HL-60/S4 treated with phorbol 12-myristate 13-acetate at 8.2 ng/mL for 4 days and 3 days (cell line): Measurements from ENCODE around the gene IKZF1.

ENCODE experiments used
- in situ Hi-C: fragments of 300-500 bp; cut with MboI; formaldehyde crosslinking; loops from 2 replicates; pipeline ENCODE4 v1.15.0; 2022; ENCODE audit warnings: low sequenced_read_pairs

The IKZF1 gene

DNA sequence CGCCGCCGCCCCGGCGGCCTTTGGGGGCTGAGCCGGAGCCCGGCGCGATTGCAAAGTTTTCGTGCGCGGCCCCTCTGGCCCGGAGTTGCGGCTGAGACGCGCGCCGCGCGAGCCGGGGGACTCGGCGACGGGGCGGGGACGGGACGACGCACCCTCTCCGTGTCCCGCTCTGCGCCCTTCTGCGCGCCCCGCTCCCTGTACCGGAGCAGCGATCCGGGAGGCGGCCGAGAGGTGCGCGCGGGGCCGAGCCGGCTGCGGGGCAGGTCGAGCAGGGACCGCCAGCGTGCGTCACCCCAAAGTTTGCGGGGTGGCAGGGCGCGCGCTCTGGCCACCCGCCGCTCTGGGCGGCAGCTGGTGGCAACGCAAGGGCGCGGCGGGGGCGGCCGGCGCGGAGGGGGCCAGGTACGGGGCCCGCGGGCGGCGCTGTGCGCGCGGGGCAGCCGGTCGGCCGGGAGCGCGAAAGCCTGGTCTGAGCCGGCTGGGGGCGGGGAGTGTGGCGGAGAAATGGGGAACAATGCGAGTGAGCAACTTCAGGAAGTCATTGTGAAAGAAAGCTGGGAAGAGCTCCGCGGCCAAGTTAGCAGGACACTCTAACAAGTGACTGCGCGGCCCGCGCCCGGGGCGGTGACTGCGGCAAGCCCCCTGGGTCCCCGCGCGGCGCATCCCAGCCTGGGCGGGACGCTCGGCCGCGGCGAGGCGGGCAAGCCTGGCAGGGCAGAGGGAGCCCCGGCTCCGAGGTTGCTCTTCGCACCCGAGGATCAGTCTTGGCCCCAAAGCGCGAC is at the start of gene IKZF1:
Gene IKZF1, plus strand, starts transcription at position 588 of the 782 bp plus-strand sequence. CDS start 14,346 bp downstream, outside the sequence.
- in situ Hi-C loops: no loop called here

DNA sequence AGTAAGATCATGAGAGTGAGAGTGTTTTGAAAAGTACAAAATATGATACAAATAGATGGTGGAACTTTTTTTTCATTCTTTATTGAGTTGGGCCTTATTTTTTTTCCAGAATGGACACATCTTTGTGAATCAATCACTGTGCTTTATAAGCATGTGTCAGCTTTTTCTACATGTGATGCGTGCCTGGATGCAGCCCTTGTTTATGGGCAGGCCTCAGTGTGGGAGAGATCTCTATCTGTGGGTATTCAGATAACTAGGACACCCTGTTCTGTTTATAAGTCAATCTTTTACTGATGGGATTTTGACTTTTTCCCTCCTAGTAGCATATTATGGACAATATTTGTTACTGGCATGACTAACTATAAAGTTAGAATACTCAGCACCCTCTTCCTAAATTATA is 42.9 kb upstream of the IKZF1 start:
- in situ Hi-C loops: no loop called here

DNA sequence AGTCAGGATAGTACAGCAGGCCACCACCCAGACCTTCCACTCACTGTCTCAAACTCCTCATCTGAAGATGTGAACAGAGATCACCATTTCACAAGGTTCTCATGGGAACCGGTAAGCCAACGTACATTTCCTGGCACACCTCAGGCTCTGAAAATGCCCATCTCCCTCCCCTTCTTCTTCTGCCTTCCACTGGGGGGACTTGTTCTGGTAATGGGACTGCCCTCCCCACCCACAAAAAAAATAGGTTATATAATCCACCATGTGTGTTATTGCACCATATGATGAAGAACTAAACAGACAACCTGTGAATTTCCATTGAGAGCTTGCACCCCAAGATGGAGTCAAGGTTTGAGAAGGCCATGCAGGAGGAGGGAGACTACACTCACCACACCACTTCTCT is 42.1 kb upstream of the IKZF1 start:
- in situ Hi-C loops: no loop called here

DNA sequence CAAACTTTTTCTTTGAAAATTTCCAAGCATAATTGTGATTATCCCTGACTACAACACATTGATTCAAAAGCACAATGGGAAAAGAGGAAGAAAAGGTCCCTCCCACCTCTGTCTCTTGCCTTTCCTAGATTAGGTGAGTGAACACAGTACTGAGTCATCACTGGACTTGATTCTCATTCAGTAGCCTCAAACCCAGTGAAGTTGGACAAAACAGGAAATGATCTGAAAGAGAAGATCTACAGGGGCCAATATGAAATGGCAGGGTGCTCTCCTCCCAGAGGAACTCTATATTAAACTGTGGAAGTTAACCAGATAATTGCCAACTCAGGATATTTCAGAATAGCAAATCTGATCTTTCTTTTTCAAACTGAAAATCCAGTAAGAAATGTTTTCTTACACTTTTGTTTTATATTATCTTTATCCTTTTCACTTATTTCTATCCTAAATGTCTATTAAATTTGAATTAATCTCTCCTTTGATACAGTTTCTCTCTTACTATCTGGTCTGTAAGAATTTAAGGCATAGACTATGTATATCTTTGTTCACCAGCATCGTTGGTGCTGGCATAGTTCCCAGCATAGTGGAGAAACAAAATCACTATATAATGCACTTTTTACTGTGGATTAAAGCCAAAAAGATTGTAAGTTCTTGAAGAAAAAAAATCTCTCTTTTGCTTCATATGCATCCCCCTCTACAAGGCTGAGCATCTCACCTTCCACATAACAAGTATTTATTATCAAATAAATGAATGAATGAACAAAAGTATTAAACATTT is 41.4 kb upstream of the IKZF1 start:
- in situ Hi-C loops: no loop called here

DNA sequence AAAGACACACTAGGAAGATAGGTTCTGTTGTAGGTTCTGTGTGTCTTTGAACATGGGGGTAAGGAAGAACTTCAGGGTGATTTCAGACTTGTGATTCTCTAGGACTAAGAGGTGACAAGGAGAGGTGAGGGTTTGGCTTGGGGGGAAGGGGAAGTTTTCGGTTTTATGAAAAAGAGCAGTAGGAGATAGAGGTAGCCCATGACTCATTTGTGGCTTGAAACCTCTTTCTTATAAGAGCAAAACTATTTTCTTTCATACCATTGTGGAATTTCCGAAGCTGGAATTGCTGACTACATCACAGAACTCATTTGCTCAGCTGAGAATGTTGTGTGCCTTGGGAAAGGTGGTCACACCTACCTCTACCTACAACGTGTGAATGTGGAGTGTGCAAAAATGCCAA is 39.6 kb upstream of the IKZF1 start:
- in situ Hi-C loops: no loop called here

DNA sequence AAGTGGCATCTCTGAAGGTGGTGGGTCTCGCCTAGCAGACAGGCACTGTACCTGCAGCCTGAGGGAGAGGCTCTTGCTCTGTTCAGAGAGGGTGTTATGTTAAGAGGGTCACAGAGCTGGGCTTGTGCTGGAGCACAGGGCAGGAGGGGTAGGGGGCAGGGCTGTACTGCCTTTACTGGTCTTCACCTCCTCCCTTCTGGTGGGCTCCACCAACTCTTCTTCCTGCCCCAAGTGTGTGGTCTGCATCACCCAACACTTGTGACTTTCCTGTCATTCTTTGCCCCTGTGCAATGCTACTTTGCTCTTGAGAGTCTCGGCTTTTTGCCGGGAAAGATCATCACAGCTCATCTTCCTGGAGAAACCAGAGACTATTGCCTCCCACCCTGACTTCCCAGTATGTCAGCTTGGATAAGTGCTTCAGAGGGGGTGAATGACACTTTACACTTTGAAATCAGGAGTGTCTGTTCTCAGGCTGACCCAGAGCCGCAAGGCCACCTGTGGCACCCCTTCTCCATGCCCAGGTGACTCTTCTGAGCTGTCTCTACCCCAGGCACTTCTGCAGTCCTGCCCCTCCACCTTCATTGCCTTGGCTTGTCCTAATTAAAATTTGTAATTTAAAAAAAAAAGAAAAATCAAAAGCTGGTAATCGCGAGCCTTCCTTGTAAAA is 38.4 kb upstream of the IKZF1 start:
- in situ Hi-C loops: no loop called here

DNA sequence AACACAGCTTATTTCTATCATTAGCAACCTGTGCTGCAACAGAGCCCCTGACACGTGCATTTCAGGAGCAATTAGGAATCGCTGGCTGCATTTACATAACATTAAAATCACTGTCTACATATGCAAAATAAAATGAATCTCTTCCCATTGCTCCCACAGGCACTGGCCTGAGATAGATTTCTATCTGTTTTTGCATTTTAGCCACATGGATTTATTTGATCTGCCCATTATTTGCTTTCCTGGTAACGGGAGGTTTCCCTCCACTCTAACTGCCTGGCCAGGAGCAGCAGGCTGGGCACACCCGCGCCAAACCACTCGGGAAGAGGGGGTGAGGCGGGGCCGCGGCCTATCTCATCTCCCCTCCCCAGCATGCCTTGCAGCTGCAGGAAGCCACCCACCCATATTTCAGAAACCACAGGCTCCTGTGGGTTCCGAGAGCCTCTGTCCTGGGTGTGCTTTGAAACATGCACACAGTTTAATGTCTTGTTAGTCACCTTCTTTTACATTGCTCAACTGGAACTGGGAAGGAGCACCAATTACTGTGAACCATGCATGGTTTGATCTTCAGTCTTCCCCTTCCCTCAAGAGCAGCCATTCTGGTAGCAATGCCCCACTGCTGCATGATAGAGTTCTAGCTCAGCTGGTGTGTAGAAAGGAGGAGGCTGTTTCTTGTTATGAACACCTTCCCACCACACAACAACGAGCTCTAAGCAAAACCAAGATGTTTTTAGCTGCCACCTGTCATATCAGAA is 37.7 kb upstream of the IKZF1 start:
- in situ Hi-C loops: no loop called here

DNA sequence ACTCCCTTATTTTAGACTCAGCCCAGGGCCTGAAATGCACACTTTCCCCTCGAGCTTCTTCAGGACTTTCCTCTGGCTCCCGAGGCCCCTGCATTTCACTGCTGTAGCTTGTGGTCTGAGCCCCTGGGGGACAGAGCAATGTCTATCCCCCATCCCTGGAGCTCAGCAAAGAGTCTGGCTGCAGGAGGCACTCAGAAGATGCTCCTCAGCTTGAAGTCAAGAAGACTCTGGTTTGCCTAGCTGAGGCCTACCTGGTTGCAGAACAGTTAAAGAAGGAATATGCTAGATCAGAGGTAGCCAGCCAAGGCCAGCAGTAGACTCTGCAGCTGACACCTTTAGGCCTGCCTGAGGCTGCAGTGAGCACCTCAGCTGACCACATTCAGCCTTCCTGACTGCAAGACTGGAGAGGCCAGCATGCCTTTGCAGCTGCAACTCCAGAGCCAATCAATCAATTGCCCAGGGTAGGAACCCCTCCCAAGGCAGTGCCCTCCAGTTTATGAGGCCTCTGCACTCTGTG is 36.9 kb upstream of the IKZF1 start:
- in situ Hi-C loops: no loop called here

DNA sequence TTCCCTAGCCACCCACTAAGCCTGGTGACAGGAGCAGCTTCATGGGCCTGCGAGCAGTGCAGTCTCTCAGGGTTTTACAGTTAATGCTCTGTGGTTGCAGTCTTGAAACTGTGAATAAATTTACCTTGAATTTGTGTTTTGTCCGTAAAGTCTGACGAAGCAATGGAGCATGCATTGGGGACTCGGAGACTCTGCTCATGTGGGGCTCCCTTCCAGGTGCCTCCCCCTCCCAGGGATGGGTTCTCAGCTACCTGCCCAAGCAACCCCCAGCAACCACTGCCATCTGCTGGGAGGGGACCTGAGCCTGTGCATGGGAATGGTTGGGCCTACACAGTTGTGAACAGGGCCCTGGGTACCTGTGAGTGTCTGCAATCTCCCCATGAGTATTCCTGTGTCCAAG is 36.3 kb upstream of the IKZF1 start:
- in situ Hi-C loops: no loop called here

DNA sequence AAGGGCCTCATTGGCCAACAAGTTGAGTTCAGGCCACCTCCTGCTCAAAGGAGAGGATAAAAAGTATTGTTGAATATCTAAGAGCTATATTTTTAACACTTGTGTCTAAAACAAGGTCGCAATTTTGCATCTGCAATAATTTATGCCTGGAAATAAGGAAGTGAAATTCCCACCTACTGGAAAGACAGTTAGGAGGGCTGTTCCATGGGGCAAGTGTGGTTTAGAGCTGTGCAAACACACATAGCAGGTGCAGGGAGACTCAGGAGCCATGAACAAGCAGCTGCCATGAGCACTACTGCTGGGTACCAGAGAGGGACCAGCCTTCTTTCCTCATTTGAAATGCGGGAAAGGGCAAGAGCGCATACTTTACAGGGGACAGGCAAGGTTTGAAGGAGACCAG is 35.5 kb upstream of the IKZF1 start:
- in situ Hi-C loops: no loop called here

DNA sequence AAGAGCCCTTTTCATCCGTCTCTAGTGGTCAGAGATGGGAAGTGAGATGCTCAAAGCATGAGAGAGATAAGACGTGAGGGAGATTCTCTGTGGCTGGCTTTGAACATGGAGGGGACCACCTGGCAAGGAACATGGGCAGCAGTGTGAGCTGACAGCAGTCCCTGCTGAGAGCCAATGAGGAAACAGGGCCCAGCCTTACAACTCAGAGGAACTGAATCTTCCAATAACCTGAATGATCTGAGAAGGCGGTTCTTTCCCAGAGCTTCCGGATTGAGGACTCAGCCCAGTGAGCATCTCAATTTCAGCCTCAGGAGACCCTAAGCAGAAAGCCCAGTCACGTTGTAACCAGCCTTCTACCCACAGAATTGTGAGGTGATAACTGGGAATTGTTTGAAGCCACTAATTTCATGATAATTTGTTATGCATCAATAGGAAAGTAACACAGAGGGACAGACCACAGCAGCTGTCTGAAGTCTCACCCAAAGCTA is 33.9 kb upstream of the IKZF1 start:
- in situ Hi-C loops: no loop called here

DNA sequence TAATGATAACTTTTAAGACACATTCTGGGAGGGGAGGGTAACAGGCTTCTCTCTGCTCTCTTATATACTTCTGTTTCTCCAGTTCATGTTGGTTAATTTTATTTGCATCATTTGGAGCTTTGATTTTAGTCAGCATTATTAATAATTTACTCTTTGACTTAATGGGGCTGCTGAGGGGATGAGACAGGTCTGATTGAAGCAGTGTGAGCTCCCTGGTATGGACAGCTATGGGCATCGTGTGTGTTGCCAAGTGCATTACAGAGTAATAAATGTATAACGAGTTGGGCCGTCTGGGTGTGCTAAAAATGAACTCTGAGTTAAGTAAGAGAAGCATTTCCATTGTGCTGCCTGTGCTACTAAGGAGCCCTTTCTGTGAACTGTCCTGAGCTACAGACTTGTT is 31.7 kb upstream of the IKZF1 start:
- in situ Hi-C loops: no loop called here

DNA sequence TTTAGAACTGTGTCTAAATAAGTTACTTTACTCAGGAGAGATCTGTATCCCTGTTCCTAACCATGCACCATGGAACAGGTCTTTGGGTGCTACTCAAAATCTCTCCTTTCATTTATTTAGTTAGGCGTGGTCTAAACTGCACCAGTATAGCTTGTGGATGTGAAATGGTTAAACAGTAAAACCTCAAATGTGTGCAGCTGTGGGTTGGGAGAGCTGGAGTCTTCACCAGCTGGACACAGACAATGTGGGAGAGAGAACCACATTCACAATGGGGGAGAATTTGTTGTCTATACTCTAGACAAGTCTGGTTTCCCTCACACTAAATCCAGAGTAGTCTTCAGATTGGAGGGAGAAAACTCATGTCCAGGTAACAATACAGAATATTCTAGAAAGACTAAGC is 31.2 kb upstream of the IKZF1 start:
- in situ Hi-C loops: no loop called here

DNA sequence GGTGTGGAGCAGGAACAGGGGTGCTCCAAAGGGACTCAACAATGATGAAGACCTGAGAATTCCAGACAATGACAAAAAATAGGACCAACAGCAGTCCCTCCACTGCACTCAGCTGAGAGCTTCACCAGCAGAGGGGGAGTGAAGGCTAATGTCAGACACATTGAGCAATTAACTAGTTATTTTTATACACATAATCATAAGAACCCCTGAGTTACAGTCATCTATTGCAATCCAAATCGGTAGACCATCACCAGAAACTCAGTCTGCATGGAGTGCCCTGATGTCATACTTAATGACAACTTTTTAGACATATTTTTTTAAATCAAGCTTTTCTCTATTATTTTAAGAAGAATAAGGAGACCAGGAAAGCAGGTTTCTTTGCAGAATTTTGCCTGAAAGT is 30.6 kb upstream of the IKZF1 start:
- in situ Hi-C loops: no loop called here

DNA sequence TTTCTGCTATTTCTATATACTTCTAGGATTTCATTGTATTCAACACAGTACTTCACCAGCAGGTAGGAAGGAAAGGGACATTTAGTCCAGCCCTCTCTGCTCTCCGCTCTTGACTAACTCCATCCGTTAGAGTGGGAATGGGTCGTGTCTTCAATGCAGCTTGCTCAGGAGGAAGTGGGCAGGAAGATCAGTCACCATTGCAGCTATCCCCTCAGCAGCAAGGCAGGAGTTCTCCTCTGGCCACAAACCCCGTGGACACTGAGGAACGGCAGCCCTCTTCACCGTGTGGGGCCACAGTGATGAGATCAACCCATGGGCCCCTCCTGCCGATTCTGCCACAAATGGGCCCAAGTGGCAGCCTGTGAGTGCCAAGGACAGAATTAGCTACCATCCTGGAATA is 30.2 kb upstream of the IKZF1 start:
- in situ Hi-C loops: no loop called here

DNA sequence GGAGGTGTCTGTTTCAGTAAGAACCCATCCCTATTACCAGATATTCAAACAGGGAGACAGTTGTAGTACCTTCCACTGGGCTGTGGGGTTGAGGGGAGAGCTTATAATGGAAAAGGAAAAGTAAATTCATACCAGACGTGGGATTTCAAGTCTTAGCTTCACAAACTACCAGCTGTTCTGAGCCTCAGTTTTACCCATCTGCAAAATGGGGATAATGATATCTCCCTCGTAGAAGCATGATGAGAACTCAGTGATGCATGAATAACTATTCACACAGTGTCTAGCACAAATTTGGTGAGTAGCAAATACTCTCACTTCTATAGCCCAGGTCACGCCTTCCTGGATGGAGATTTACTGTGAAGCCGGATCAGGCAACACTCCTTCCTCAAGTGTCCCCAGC is 29.1 kb upstream of the IKZF1 start:
- in situ Hi-C loops: no loop called here

DNA sequence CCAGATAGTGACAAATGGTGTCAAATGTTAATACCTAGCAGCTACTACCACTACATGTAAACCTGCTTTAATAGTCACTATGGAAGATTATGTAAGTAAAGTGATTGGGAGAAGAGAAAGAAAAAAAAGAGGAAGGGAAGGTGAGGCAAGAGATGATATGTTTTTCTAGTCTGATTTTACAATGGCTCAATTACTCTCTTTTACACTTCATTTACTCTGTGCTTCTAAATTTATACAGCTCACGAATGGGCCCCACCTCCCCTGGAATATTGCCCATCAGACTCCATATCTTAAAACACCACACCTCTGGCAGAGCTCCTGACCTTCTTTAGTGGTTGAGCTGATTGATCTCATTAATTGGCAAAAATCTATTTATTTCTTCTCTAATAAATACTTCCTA is 28.0 kb upstream of the IKZF1 start:
- in situ Hi-C loops: no loop called here

DNA sequence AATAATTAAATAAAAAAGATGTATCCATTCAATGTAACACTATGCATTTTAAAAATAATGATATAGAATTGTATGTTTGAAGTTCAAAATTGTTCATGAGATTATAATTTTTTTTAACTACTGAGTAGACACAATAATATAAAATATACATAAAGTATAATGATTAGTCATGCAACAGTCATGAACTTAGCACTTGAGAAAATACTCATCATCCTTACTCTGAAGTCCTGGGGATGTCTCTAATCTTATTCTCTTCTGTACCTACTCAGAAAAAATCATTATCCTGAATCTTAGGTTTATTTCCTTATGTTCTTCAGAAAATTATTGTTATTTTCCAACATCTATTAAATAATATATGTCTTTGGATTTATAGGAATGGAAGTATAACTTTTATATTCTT is 26.4 kb upstream of the IKZF1 start:
- in situ Hi-C loops: no loop called here

DNA sequence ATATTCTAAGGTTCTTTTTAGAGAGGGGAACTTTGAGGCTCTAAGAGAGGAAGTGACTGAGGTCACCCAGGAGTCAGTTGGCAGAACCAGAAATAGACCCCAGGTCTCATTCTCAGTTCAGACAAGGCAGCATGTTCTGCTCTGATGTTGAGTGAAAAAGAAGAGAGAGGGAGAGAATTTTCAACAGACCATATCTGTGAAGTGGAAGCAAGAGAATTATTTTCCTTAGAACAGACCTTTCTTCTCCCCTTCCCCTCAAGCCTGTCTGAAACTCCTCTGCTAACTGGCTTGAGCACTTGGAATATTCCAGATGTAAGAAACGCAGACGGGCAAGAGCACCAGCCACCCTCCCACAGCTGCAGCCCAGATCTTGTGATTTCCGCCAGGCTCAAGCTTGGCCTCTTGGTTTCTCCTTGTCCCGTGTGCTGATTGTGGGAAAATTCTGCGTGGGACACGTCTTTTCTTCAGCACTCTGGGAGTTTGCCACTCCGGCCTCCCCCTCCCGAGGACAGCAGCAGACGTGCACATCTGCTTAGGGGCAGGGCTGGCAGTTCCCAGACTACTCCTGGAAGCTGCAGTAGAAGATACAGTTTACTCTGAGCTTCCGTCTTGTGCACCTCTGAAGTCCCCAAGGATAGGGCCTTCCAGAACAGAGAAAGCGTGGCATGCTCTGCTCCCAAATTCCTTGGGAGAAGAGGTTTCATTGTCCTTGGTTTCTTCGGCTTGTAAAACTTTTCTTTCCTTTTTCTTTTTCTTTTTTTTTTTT is 22.7 kb upstream of the IKZF1 start:
- in situ Hi-C loops: no loop called here
